Upper lobe of right lung (tissue), 1 donor: Measurements from ENCODE around the gene TMEM238L. TPM values are rescaled to one million over a fixed set of nuclear protein-coding genes. Genes with fewer than 3 reads are reported as not detected.
A peak's percentile ranks its signal among the peaks of the same experiment; 100 is the strongest.
"Not testable (repeated sequence)": the region's sequence is repeated elsewhere in the genome, so short reads cannot be mapped to it uniquely, and the experiment has no call there.

Experiments used
- ATAC-seq: fragments of 200-7000 bp; cut with Tn5 transposase; one replicate; pipeline ENCODE4 v1.9.1; 2020; ENCODE audit warnings: mild to moderate bottlenecking, moderate library complexity
- DNase-seq: peaks from one replicate; pipeline ENCODE4 v3.0.0-alpha.2; 2020
- H3K27ac ChIP-seq: fragments of 200-600 bp; one replicate; pipeline ENCODE4 v1.8.0; 2022
- H3K27me3 ChIP-seq: fragments of 200-600 bp; one replicate; pipeline ENCODE4 v1.8.0; 2022; ENCODE audit warnings: mild to moderate bottlenecking
- H3K36me3 ChIP-seq: fragments of 200-600 bp; one replicate; pipeline ENCODE4 v1.8.0; 2022
- H3K4me1 ChIP-seq: fragments of 200-600 bp; one replicate; pipeline ENCODE4 v1.8.0; 2022
- H3K4me3 ChIP-seq: fragments of 200-600 bp; one replicate; pipeline ENCODE4 v1.8.0; 2022; ENCODE audit warnings: mild to moderate bottlenecking
- H3K9me3 ChIP-seq: fragments of 200-600 bp; one replicate; pipeline ENCODE4 v1.8.0; 2022
- CTCF ChIP-seq: fragments of 200-600 bp; IDR thresholded peaks from one replicate; pipeline ENCODE4 v1.8.0; 2022; ENCODE audit warnings: antibody characterized with exemption
- intact Hi-C: fragments of 100-400 bp; cut with DNase I; formaldehyde crosslinking; loops from one replicate; pipeline ENCODE4 v1.11.0; 2022
- long read RNA-seq: library from polyadenylated mRNA; unstranded; transcript quantifications from one replicate; pipeline ENCODE4 v2.0.0, GENCODE V29; 2021
- total RNA-seq: library from RNA; stranded (reverse); fragmentation: NEBNext Ultra II Directional; extraction: Animal tissue kit (Norgen Biotek cat#: 25700); gene quantifications from one replicate; pipeline ENCODE4 v1.2.1, GENCODE V29; 2021
- donor health status: DM: no; HTN: yes; CAD: no; lungs with severe emphysema.

TMEM238L gene
- total RNA-seq: not detected
- long read RNA-seq: 0 reads

- DNase-seq: no peak
- ATAC-seq: no peak
Observed at GRCh38 chr17:10803830-10804475, at the start of gene TMEM238L. Gene TMEM238L, minus strand, starts transcription at chr17:10804099. Its CDS starts 136 bp downstream, at chr17:10803963.

GRCh38 chr17:10846636-10847035 is 42.7 kb upstream of the TMEM238L start:
- not testable (repeated sequence) for H3K4me1 ChIP-seq, H3K9me3 ChIP-seq, DNase-seq, H3K4me3 ChIP-seq, H3K27ac ChIP-seq, H3K27me3 ChIP-seq, H3K36me3 ChIP-seq, ATAC-seq
- intact Hi-C loops: loop anchor here (10.0 kb wide), 1 partner anchor 112 kb away; the partner anchor contains the start of gene TMEM220

More at GRCh38 chr17:10803830-10804475, at the start of gene TMEM238L:
- Histone ChIP-seq H3K4me3 (no peak within 1 kb of the TSS), H3K27me3 (no peaks in the 10 kb centered on the region), H3K36me3 (no peaks in the 10 kb centered on the region), H3K9me3 (no peaks in the 10 kb centered on the region), H3K27ac (no peak within 1 kb of the TSS), H3K4me1 (no peaks in the 10 kb centered on the region)
- no peak for TF ChIP-seq CTCF
- intact Hi-C loops: no loop called here

GRCh38 chr17:10845388-10845751 is 41.5 kb upstream of the TMEM238L start:
- peak overlapping the region; percentile 52 for H3K4me3 ChIP-seq
- no peak for DNase-seq
- no peaks in the 10 kb centered on the region for H3K9me3 ChIP-seq
- peaks cover 4% of the 10 kb centered on the region for H3K4me1 ChIP-seq
- no peak for ATAC-seq
- TF ChIP-seq CTCF: no peak
- no peaks in the 10 kb centered on the region for H3K36me3 ChIP-seq
- H3K27me3 ChIP-seq: peaks cover 6% of the 10 kb centered on the region
- H3K27ac ChIP-seq: no peak overlapping the region
- intact Hi-C loops: loop anchor here (10.0 kb wide), 1 partner anchor 111 kb away; the partner anchor contains the start of gene TMEM220

- ATAC-seq (peak; percentile 97), DNase-seq (peak; percentile 84)
- TF ChIP-seq CTCF: peak; percentile 88
- no peaks in the 10 kb centered on the region for H3K36me3 ChIP-seq
- H3K4me3 ChIP-seq: peak overlapping the region; percentile 52
- H3K27me3 ChIP-seq: peaks cover 6% of the 10 kb centered on the region
- H3K27ac ChIP-seq: no peak overlapping the region
- intact Hi-C loops: loop anchor here (10.0 kb wide), 1 partner anchor 110 kb away; the partner anchor contains the start of gene TMEM220
- no peaks in the 10 kb centered on the region for H3K9me3 ChIP-seq
- H3K4me1 ChIP-seq: peaks cover 4% of the 10 kb centered on the region
Observed at GRCh38 chr17:10844621-10845387, 40.9 kb upstream of the TMEM238L start.

GRCh38 chr17:10843811-10844210 is 39.9 kb upstream of the TMEM238L start:
- DNase-seq: no peak
- no peaks in the 10 kb centered on the region for H3K27me3 ChIP-seq
- H3K27ac ChIP-seq: no peak overlapping the region

More at GRCh38 chr17:10843811-10844210, 39.9 kb upstream of the TMEM238L start:
- no peak overlapping the region for H3K4me3 ChIP-seq
- H3K36me3 ChIP-seq: no peaks in the 10 kb centered on the region
- peaks cover 4% of the 10 kb centered on the region for H3K4me1 ChIP-seq
- ATAC-seq: no peak
- H3K9me3 ChIP-seq: no peaks in the 10 kb centered on the region
- intact Hi-C loops: loop anchor here (10.0 kb wide), 1 partner anchor 109 kb away; the partner anchor contains the start of gene TMEM220
- no peak for TF ChIP-seq CTCF
